ENCODE measurements around the gene CNR2.
A peak's percentile ranks its signal among the peaks of the same experiment; 100 is the strongest.
"Not testable (repeated sequence)": the region's sequence is repeated elsewhere in the genome, so short reads cannot be mapped to it uniquely, and the experiment has no call there.

CNR2 gene

GRCh38 chr1:23845163-23845562 is 68.0 kb downstream of the CNR2 start:
- ChIA-PET POLR2A (ENCODE audit: low non-redundant PET) (no interaction called here), CTCF (no interaction called here)
- DNase-seq (ENCODE audit: low spot score): no peak
- no peak for TF ChIP-seq CTCF (conservative IDR thresholded peaks at IDR 0.05; ENCODE audit: low read depth)
- H3K27ac ChIP-seq: no peak overlapping the region

DNA sequence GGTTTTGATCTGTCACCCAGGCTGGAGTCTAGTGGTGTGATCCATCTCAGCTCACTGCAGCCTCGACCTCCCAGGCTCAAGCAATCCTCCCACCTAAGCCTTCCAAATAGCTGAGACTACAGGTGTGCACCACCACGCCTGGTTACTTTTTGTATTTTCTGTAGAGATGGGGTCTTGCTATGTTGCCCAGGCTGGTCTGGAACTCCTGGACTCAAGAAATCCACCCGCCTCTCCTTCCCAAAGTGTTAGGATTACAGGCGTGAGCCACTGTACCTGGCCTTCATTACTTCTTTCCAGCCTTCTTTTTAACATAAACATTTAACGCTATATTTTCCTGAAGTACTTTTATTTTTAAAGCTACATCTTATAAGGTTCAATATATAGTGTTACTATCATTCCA is 69.5 kb downstream of the CNR2 start:
- no peak for TF ChIP-seq CTCF (conservative IDR thresholded peaks at IDR 0.05; ENCODE audit: low read depth)
- ChIA-PET POLR2A (ENCODE audit: low non-redundant PET) (interaction anchor here (0.5 to 0.6 kb wide), 2 partner anchors 17 to 115 kb away, joined by 7 to 8 read pairs; no protein-coding TSS in a partner anchor), CTCF (interaction anchor here (0.7 kb wide), 1 partner anchor 488 kb away, joined by 4 read pairs; no protein-coding TSS in a partner anchor)
- DNase-seq (ENCODE audit: low spot score): no peak
- H3K27ac ChIP-seq: no peak overlapping the region

GRCh38 chr1:23838401-23838866 is 74.7 kb downstream of the CNR2 start:
- peak; percentile 65 for DNase-seq (ENCODE audit: low spot score)
- CTCF ChIA-PET: no interaction called here
- H3K27ac ChIP-seq: no peak overlapping the region
- POLR2A ChIA-PET (ENCODE audit: low non-redundant PET): no interaction called here
- TF ChIP-seq CTCF (conservative IDR thresholded peaks at IDR 0.05; ENCODE audit: low read depth): no peak

DNA sequence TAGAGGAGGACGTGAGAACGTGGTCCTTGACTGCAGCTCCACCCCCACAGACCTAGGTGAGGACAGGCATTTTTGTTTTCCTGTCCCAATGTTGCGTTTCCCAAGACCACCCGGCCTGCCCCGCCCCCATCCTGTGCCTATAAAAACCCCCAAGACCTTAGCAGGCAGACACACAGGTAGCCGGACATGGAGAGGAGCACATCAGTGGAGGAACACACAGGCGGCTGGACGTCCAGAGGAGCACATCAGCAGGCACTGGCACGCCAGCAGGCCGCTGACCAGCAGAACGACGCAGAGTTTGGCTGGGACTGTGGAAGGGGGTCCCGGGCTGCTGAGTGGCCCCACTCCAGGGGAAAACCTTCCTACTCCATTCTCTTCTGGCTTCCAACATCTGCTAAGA is 75.3 kb downstream of the CNR2 start:
- CTCF ChIA-PET: no interaction called here
- POLR2A ChIA-PET (ENCODE audit: low non-redundant PET): no interaction called here
- no peak overlapping the region for H3K27ac ChIP-seq
- no peak for DNase-seq (ENCODE audit: low spot score)
- no peak for TF ChIP-seq CTCF (conservative IDR thresholded peaks at IDR 0.05; ENCODE audit: low read depth)

DNA sequence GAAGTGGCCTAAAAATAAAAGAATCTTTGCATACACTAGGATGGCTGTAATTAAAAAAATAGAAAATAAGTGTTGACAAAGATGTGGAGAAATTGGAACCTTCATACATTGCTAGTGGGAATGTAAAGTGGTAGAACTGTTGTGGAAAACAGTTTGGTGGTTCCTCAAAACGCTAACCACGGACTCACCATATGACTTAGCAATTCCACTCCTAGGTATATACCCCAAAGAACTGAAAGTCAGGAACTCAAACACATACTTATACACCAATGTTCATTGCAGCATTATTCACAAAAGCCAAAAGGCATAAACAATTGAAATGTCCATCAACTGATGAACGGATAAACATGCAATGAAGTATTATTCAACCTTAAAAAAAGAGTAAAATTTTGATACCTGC is 77.1 kb downstream of the CNR2 start:
- ChIA-PET POLR2A (ENCODE audit: low non-redundant PET) (no interaction called here), CTCF (interaction anchor here (0.6 kb wide), 1 partner anchor 32 kb away, joined by 3 read pairs; no protein-coding TSS in a partner anchor)
- no peak for TF ChIP-seq CTCF (conservative IDR thresholded peaks at IDR 0.05; ENCODE audit: low read depth)
- no peak overlapping the region for H3K27ac ChIP-seq
- DNase-seq (ENCODE audit: low spot score): no peak

DNA sequence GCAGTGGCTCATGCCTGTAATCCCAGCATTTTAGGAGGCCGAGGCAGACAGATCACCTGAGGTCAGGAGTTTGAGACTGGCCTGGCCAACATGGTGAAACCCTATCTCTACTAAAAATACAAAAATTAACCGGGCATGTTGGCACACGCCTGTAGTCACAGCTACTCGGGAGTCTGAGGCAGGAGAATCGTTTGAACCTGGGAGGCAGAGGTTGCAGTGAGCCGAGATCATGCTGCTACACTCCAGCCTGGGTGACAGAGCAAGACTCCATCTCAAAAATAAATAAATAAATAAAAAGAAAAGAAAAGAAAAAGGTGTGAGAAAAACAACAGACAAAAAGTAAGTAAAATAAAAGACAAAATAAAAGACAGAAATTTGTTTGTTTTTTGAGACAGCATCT is 79.0 kb downstream of the CNR2 start:
- H3K27ac ChIP-seq: peak overlapping the region; percentile 18; the same call in 1 of the 2 replicates
- ChIA-PET CTCF (interaction anchor here (0.7 kb wide), 1 partner anchor 16 kb away, joined by 3 read pairs; no protein-coding TSS in a partner anchor), POLR2A (ENCODE audit: low non-redundant PET) (interaction anchor here (1.8 kb wide), 1 partner anchor 10 kb away, joined by 4 read pairs; no protein-coding TSS in a partner anchor)
- not testable (repeated sequence) for DNase-seq (ENCODE audit: low spot score)

GRCh38 chr1:23827717-23828116 is 85.4 kb downstream of the CNR2 start:
- TF ChIP-seq CTCF (conservative IDR thresholded peaks at IDR 0.05; ENCODE audit: low read depth): no peak
- ChIA-PET POLR2A (ENCODE audit: low non-redundant PET) (interaction anchor here (0.6 kb wide), 1 partner anchor 11 kb away, joined by 3 read pairs; no protein-coding TSS in a partner anchor), CTCF (interaction anchor here (0.6 kb wide), 1 partner anchor 831 kb away, joined by 3 read pairs; no protein-coding TSS in a partner anchor)
- DNase-seq (ENCODE audit: low spot score): no peak
- no peak overlapping the region for H3K27ac ChIP-seq

DNA sequence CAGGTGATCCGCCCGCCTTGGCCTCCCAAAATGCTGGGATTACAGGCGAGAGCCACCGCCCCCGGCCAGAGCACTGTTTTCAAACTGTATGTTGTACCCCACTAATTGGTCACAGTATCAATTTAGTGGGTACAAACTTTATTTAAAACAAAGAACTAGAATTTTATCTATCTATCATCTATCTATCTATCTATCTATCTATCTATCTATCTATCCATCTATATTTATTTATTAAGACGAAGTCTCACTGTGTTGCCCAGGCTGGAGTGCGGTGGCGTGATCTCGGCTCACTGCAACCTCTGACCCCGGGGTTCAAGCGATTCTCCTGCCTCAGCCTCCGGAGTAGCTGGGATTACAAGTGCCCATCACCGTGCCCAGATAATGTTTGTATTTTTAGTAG is 86.6 kb downstream of the CNR2 start:
- DNase-seq (ENCODE audit: low spot score); H3K27ac ChIP-seq; POLR2A ChIA-PET (ENCODE audit: low non-redundant PET); CTCF ChIA-PET: not testable (repeated sequence)
